Vagina (tissue), 2 donors: ENCODE results near the gene NSMCE4A.
"Not testable (repeated sequence)": the region's sequence is repeated elsewhere in the genome, so short reads cannot be mapped to it uniquely, and the experiment has no call there.

Source experiments
- POLR2A ChIP-seq, 2 donors: fragments of 450-650 bp; IDR thresholded peaks; one replicate each; pipeline ENCODE4 v1.6.1; 2017; ENCODE audit warnings: antibody characterized with exemption in 2 of 2, mild to moderate bottlenecking in 2 of 2, moderate library complexity in 2 of 2
- TF ChIP-seq, protein P1 (sequence below), 3 experiments: fragments of 450-650 bp in 2 of 3; fragments of 200-600 bp in 1 of 3; sonication (generic) in 1 of 3; IDR thresholded peaks; one replicate each; pipeline ENCODE4 v1.5.1; 2017 to 2019; ENCODE audit warnings: antibody characterized with exemption in 3 of 3, mild to moderate bottlenecking in 2 of 3, moderate library complexity in 2 of 3

DNA sequence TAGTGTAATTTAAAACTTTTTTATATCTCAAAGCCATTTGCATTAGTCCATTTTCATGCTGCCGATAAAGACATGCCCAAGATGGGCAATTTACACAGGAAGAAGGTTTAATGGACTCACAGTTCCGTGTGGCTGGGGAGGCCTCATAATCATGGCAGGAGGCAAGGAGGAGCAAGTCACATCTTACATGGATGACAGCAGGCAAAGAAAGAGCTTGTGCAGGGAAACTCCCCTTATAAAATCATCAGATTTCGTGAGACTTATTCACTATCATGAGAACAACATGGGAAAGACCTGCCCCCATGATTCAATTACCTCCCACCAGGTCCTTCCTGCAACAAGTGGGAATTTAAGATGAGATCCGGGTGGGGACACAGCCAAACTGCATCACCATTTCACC is 16.7 kb upstream of the NSMCE4A start:
- TF ChIP-seq POLR2A (IDR thresholded peaks at IDR 0.05), result not testable (repeated sequence)
- TF ChIP-seq, protein P1, sequence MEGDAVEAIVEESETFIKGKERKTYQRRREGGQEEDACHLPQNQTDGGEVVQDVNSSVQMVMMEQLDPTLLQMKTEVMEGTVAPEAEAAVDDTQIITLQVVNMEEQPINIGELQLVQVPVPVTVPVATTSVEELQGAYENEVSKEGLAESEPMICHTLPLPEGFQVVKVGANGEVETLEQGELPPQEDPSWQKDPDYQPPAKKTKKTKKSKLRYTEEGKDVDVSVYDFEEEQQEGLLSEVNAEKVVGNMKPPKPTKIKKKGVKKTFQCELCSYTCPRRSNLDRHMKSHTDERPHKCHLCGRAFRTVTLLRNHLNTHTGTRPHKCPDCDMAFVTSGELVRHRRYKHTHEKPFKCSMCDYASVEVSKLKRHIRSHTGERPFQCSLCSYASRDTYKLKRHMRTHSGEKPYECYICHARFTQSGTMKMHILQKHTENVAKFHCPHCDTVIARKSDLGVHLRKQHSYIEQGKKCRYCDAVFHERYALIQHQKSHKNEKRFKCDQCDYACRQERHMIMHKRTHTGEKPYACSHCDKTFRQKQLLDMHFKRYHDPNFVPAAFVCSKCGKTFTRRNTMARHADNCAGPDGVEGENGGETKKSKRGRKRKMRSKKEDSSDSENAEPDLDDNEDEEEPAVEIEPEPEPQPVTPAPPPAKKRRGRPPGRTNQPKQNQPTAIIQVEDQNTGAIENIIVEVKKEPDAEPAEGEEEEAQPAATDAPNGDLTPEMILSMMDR (IDR thresholded peaks at IDR 0.05), result not testable (repeated sequence)
